GM23338 (cell line): Measurements from ENCODE around the gene STPG2.

ENCODE experiments used
- EZH2 ChIP-seq: fragments of 200-600 bp; sonication (generic); IDR thresholded peaks from one replicate; pipeline ENCODE4 v1.8.0; 2017; ENCODE audit warnings: antibody characterized with exemption, mild to moderate bottlenecking, low read depth; ENCODE audit not compliant: unreplicated experiment
- EZH2phosphoT487 ChIP-seq: fragments of 200-600 bp; sonication (generic); IDR thresholded peaks from one replicate; pipeline ENCODE4 v1.8.1; 2018; ENCODE audit warnings: antibody characterized with exemption; ENCODE audit not compliant: unreplicated experiment
- POLR2AphosphoS5 ChIP-seq: IDR thresholded peaks from 2 replicates; pipeline ENCODE4 v1.6.1; 2016; ENCODE audit warnings: antibody characterized with exemption, low read depth
- REST ChIP-seq: IDR thresholded peaks from one replicate; pipeline ENCODE4 v1.6.1; 2018; ENCODE audit warnings: antibody characterized with exemption; ENCODE audit not compliant: unreplicated experiment
- STAT1 ChIP-seq: IDR thresholded peaks from one replicate; pipeline ENCODE4 v1.6.1; 2016; ENCODE audit warnings: antibody characterized with exemption; ENCODE audit not compliant: unreplicated experiment
- TF ChIP-seq, protein P1 (sequence below), 2 experiments: fragments of 200-600 bp in 1 of 2; sonication (generic) in 1 of 2; conservative IDR thresholded peaks; 2 replicates each; pipeline versions ENCODE4 v1.5.1 to v1.6.1; 2016 to 2017; ENCODE audit warnings: antibody characterized with exemption in 2 of 2, low read depth in 2 of 2, mild to moderate bottlenecking in 2 of 2, moderate library complexity in 1 of 2
- TF ChIP-seq, protein P2 (sequence below): fragments of 250-450 bp; sonication (Bioruptor Pico); IDR thresholded peaks from 2 replicates; pipeline ENCODE4 v1.5.0; 2020; ENCODE audit warnings: mild to moderate bottlenecking, moderate library complexity

DNA sequence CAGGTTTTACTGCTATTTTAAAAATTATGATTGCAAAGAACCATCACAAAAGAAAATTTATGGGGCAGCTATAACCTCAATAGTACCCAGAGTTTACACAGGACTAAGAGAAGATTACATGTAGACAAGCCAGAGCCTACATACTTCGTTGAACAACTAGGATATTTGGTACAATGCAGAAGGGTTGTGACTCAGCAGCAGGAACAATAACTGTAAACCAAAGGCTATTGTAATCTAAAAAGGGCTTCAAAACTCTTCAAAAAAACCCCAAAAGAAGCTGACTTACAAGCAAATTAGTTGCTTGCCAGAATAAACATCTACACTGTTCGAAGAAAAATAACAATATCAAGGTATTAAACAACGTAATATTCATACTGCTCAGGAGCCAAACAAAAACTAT, 618.0 kb downstream of the STPG2 start:
- TF ChIP-seq, protein P1, sequence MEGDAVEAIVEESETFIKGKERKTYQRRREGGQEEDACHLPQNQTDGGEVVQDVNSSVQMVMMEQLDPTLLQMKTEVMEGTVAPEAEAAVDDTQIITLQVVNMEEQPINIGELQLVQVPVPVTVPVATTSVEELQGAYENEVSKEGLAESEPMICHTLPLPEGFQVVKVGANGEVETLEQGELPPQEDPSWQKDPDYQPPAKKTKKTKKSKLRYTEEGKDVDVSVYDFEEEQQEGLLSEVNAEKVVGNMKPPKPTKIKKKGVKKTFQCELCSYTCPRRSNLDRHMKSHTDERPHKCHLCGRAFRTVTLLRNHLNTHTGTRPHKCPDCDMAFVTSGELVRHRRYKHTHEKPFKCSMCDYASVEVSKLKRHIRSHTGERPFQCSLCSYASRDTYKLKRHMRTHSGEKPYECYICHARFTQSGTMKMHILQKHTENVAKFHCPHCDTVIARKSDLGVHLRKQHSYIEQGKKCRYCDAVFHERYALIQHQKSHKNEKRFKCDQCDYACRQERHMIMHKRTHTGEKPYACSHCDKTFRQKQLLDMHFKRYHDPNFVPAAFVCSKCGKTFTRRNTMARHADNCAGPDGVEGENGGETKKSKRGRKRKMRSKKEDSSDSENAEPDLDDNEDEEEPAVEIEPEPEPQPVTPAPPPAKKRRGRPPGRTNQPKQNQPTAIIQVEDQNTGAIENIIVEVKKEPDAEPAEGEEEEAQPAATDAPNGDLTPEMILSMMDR (conservative IDR thresholded peaks at IDR 0.05; ENCODE audit: low read depth in 2 of 2): no peak
- TF ChIP-seq POLR2AphosphoS5 (no peak), REST (no peak), EZH2 (no peak), EZH2phosphoT487 (no peak), STAT1 (no peak)
- TF ChIP-seq, protein P2, sequence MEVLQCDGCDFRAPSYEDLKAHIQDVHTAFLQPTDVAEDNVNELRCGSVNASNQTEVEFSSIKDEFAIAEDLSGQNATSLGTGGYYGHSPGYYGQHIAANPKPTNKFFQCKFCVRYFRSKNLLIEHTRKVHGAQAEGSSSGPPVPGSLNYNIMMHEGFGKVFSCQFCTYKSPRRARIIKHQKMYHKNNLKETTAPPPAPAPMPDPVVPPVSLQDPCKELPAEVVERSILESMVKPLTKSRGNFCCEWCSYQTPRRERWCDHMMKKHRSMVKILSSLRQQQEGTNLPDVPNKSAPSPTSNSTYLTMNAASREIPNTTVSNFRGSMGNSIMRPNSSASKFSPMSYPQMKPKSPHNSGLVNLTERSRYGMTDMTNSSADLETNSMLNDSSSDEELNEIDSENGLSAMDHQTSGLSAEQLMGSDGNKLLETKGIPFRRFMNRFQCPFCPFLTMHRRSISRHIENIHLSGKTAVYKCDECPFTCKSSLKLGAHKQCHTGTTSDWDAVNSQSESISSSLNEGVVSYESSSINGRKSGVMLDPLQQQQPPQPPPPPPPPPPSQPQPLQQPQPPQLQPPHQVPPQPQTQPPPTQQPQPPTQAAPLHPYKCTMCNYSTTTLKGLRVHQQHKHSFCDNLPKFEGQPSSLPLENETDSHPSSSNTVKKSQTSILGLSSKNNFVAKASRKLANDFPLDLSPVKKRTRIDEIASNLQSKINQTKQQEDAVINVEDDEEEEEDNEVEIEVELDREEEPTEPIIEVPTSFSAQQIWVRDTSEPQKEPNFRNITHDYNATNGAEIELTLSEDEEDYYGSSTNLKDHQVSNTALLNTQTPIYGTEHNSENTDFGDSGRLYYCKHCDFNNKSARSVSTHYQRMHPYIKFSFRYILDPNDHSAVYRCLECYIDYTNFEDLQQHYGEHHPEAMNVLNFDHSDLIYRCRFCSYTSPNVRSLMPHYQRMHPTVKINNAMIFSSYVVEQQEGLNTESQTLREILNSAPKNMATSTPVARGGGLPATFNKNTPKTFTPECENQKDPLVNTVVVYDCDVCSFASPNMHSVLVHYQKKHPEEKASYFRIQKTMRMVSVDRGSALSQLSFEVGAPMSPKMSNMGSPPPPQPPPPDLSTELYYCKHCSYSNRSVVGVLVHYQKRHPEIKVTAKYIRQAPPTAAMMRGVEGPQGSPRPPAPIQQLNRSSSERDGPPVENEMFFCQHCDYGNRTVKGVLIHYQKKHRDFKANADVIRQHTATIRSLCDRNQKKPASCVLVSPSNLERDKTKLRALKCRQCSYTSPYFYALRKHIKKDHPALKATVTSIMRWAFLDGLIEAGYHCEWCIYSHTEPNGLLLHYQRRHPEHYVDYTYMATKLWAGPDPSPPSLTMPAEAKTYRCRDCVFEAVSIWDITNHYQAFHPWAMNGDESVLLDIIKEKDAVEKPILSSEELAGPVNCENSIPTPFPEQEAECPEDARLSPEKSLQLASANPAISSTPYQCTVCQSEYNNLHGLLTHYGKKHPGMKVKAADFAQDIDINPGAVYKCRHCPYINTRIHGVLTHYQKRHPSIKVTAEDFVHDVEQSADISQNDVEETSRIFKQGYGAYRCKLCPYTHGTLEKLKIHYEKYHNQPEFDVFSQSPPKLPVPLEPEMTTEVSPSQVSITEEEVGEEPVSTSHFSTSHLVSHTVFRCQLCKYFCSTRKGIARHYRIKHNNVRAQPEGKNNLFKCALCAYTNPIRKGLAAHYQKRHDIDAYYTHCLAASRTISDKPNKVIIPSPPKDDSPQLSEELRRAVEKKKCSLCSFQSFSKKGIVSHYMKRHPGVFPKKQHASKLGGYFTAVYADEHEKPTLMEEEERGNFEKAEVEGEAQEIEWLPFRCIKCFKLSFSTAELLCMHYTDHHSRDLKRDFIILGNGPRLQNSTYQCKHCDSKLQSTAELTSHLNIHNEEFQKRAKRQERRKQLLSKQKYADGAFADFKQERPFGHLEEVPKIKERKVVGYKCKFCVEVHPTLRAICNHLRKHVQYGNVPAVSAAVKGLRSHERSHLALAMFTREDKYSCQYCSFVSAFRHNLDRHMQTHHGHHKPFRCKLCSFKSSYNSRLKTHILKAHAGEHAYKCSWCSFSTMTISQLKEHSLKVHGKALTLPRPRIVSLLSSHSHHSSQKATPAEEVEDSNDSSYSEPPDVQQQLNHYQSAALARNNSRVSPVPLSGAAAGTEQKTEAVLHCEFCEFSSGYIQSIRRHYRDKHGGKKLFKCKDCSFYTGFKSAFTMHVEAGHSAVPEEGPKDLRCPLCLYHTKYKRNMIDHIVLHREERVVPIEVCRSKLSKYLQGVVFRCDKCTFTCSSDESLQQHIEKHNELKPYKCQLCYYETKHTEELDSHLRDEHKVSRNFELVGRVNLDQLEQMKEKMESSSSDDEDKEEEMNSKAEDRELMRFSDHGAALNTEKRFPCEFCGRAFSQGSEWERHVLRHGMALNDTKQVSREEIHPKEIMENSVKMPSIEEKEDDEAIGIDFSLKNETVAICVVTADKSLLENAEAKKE: no peak
